Activated T-helper 1 cell treated with anti-CD3 and anti-CD28 coated beads, Interleukin-12 subunit alpha, Interleukin-12 subunit beta, Interleukin-2, Interleukin-4 antibody, amounts not matched to agents 30 ng/mL and 10 ng/mL and 1 ng/mL, durations not matched to agents 14 hours and 24 hours and 36 hours (primary cell): ENCODE measurements around the gene BCAS3. TPM values are rescaled to one million over a fixed set of nuclear protein-coding genes. Genes with fewer than 3 reads are reported as not detected.
A peak's percentile ranks its signal among the peaks of the same experiment; 100 is the strongest.

Experiments used
- DNase-seq: peaks from one replicate; pipeline ENCODE4 v3.0.0; 2021; ENCODE audit warnings: low spot score
- H3K27ac Mint-ChIP-seq: one replicate; pipeline ENCODE4 v1.8.0; 2021; ENCODE audit warnings: mild to moderate bottlenecking, mixed read lengths
- H3K27me3 Mint-ChIP-seq: one replicate; pipeline ENCODE4 v1.8.0; 2022; ENCODE audit warnings: mild to moderate bottlenecking, moderate library complexity, mixed read lengths; ENCODE audit not compliant: insufficient read depth
- H3K36me3 Mint-ChIP-seq: one replicate; pipeline ENCODE4 v1.8.0; 2021; ENCODE audit warnings: low read depth, mixed read lengths
- H3K4me1 Mint-ChIP-seq: one replicate; pipeline ENCODE4 v1.8.0; 2021; ENCODE audit warnings: low read depth, mixed read lengths
- H3K4me3 Mint-ChIP-seq: one replicate; pipeline ENCODE4 v1.8.0; 2021; ENCODE audit warnings: mild to moderate bottlenecking, moderate library complexity, mixed read lengths
- H3K9me3 Mint-ChIP-seq: one replicate; pipeline ENCODE4 v1.8.0; 2021; ENCODE audit warnings: mixed read lengths
- intact Hi-C: fragments of 100-400 bp; cut with micrococcal nuclease; formaldehyde crosslinking; loops from one replicate; pipeline ENCODE4 v1.15.1; 2024
- total RNA-seq: library from RNA; stranded (reverse); gene quantifications from 2 replicates; pipeline ENCODE4 v1.2.3, GENCODE V29; 2022

Gene BCAS3
- total RNA-seq, 1 donor from 2014 or later = 8.3 TPM

- intact Hi-C loops = loop anchor here (5.0 to 10.0 kb wide), 3 partner anchors 543 to 1743 kb away; partner anchors contain the start of genes MED13 and METTL2A
- Mint-ChIP-seq H3K4me3 (peak overlapping the region; percentile 76), H3K27me3 (no peaks in the 10 kb centered on the region), H3K36me3 (no peaks in the 10 kb centered on the region), H3K4me1 (peaks cover 19% of the 10 kb centered on the region), H3K9me3 (no peaks in the 10 kb centered on the region), H3K27ac (no peak overlapping the region)
- no peak for DNase-seq
Observed at GRCh38 chr17:60679287-60679686, 1.6 kb downstream of the BCAS3 start.

GRCh38 chr17:60680754-60681153 is 3.1 kb downstream of the BCAS3 start:
- intact Hi-C loops = no loop called here
- peaks cover 3% of the 10 kb centered on the region for H3K36me3 Mint-ChIP-seq
- no peak overlapping the region for H3K4me3 Mint-ChIP-seq
- no peak for DNase-seq
- H3K27me3 Mint-ChIP-seq = no peaks in the 10 kb centered on the region
- H3K4me1 Mint-ChIP-seq = peaks cover 19% of the 10 kb centered on the region
- H3K9me3 Mint-ChIP-seq = no peaks in the 10 kb centered on the region
- H3K27ac Mint-ChIP-seq = no peak overlapping the region

GRCh38 chr17:60685437-60685836 is 7.8 kb downstream of the BCAS3 start:
- Mint-ChIP-seq H3K36me3 (peaks cover 3% of the 10 kb centered on the region), H3K4me3 (no peak overlapping the region), H3K4me1 (no peaks in the 10 kb centered on the region), H3K9me3 (no peaks in the 10 kb centered on the region), H3K27me3 (no peaks in the 10 kb centered on the region), H3K27ac (no peak overlapping the region)
- intact Hi-C loops = no loop called here
- DNase-seq = no peak

- H3K4me1 Mint-ChIP-seq = peaks cover 4% of the 10 kb centered on the region
- H3K9me3 Mint-ChIP-seq = no peaks in the 10 kb centered on the region
- no peak overlapping the region for H3K27ac Mint-ChIP-seq
- intact Hi-C loops = no loop called here
- H3K27me3 Mint-ChIP-seq = no peaks in the 10 kb centered on the region
- peaks cover 1% of the 10 kb centered on the region for H3K36me3 Mint-ChIP-seq
- no peak overlapping the region for H3K4me3 Mint-ChIP-seq
- DNase-seq = no peak
Observed at GRCh38 chr17:60695960-60696359, 18.3 kb downstream of the BCAS3 start.

GRCh38 chr17:60699090-60699489 is 21.4 kb downstream of the BCAS3 start:
- no peaks in the 10 kb centered on the region for H3K27me3 Mint-ChIP-seq
- intact Hi-C loops = no loop called here
- peaks cover 4% of the 10 kb centered on the region for H3K4me1 Mint-ChIP-seq
- no peak overlapping the region for H3K4me3 Mint-ChIP-seq
- no peak overlapping the region for H3K27ac Mint-ChIP-seq
- no peaks in the 10 kb centered on the region for H3K36me3 Mint-ChIP-seq
- no peaks in the 10 kb centered on the region for H3K9me3 Mint-ChIP-seq
- DNase-seq = no peak

GRCh38 chr17:60704170-60704569 is 26.5 kb downstream of the BCAS3 start:
- H3K4me3 Mint-ChIP-seq = no peak overlapping the region
- no peaks in the 10 kb centered on the region for H3K27me3 Mint-ChIP-seq
- no peaks in the 10 kb centered on the region for H3K9me3 Mint-ChIP-seq
- intact Hi-C loops = no loop called here
- no peaks in the 10 kb centered on the region for H3K36me3 Mint-ChIP-seq
- no peak for DNase-seq
- no peak overlapping the region for H3K27ac Mint-ChIP-seq
- no peaks in the 10 kb centered on the region for H3K4me1 Mint-ChIP-seq

- intact Hi-C loops = no loop called here
- H3K27ac Mint-ChIP-seq = no peak overlapping the region
- no peaks in the 10 kb centered on the region for H3K4me1 Mint-ChIP-seq
- no peak overlapping the region for H3K4me3 Mint-ChIP-seq
- H3K9me3 Mint-ChIP-seq = no peaks in the 10 kb centered on the region
- no peaks in the 10 kb centered on the region for H3K36me3 Mint-ChIP-seq
- DNase-seq = no peak
- no peaks in the 10 kb centered on the region for H3K27me3 Mint-ChIP-seq
Observed at GRCh38 chr17:60712675-60713074, 35.0 kb downstream of the BCAS3 start.

- Mint-ChIP-seq H3K4me3 (no peak overlapping the region), H3K27ac (no peak overlapping the region), H3K36me3 (no peaks in the 10 kb centered on the region), H3K9me3 (no peaks in the 10 kb centered on the region), H3K27me3 (no peaks in the 10 kb centered on the region), H3K4me1 (no peaks in the 10 kb centered on the region)
- intact Hi-C loops = no loop called here
- no peak for DNase-seq
Observed at GRCh38 chr17:60713608-60714007, 36.0 kb downstream of the BCAS3 start.

GRCh38 chr17:60716766-60717165 is 39.1 kb downstream of the BCAS3 start:
- intact Hi-C loops = no loop called here
- no peak overlapping the region for H3K27ac Mint-ChIP-seq
- DNase-seq = no peak
- no peaks in the 10 kb centered on the region for H3K9me3 Mint-ChIP-seq
- H3K27me3 Mint-ChIP-seq = no peaks in the 10 kb centered on the region
- H3K4me1 Mint-ChIP-seq = no peaks in the 10 kb centered on the region
- no peak overlapping the region for H3K4me3 Mint-ChIP-seq
- H3K36me3 Mint-ChIP-seq = no peaks in the 10 kb centered on the region

GRCh38 chr17:60717814-60718213 is 40.2 kb downstream of the BCAS3 start:
- H3K4me3 Mint-ChIP-seq = no peak overlapping the region
- no peak for DNase-seq
- intact Hi-C loops = no loop called here
- H3K4me1 Mint-ChIP-seq = no peaks in the 10 kb centered on the region
- no peaks in the 10 kb centered on the region for H3K9me3 Mint-ChIP-seq
- no peaks in the 10 kb centered on the region for H3K36me3 Mint-ChIP-seq
- no peak overlapping the region for H3K27ac Mint-ChIP-seq
- no peaks in the 10 kb centered on the region for H3K27me3 Mint-ChIP-seq

- no peak overlapping the region for H3K27ac Mint-ChIP-seq
- intact Hi-C loops = loop anchor here (2.0 to 5.0 kb wide), 3 partner anchors 282 to 681 kb away; no protein-coding TSS in a partner anchor
- H3K4me1 Mint-ChIP-seq = no peaks in the 10 kb centered on the region
- no peaks in the 10 kb centered on the region for H3K36me3 Mint-ChIP-seq
- H3K4me3 Mint-ChIP-seq = no peak overlapping the region
- peak; percentile 21 for DNase-seq
- no peaks in the 10 kb centered on the region for H3K27me3 Mint-ChIP-seq
- H3K9me3 Mint-ChIP-seq = no peaks in the 10 kb centered on the region
Observed at GRCh38 chr17:60720763-60721531, 43.3 kb downstream of the BCAS3 start.

GRCh38 chr17:60724647-60725046 is 47.0 kb downstream of the BCAS3 start:
- no peak overlapping the region for H3K4me3 Mint-ChIP-seq
- H3K27ac Mint-ChIP-seq = no peak overlapping the region
- H3K4me1 Mint-ChIP-seq = no peaks in the 10 kb centered on the region
- DNase-seq = no peak
- intact Hi-C loops = loop anchor here (5.0 kb wide), 1 partner anchor 678 kb away; no protein-coding TSS in a partner anchor
- no peaks in the 10 kb centered on the region for H3K27me3 Mint-ChIP-seq
- no peaks in the 10 kb centered on the region for H3K36me3 Mint-ChIP-seq
- no peaks in the 10 kb centered on the region for H3K9me3 Mint-ChIP-seq

- no peaks in the 10 kb centered on the region for H3K27me3 Mint-ChIP-seq
- DNase-seq = no peak
- H3K36me3 Mint-ChIP-seq = no peaks in the 10 kb centered on the region
- H3K27ac Mint-ChIP-seq = no peak overlapping the region
- no peak overlapping the region for H3K4me3 Mint-ChIP-seq
- H3K9me3 Mint-ChIP-seq = no peaks in the 10 kb centered on the region
- intact Hi-C loops = no loop called here
- no peaks in the 10 kb centered on the region for H3K4me1 Mint-ChIP-seq
Observed at GRCh38 chr17:60729854-60730253, 52.2 kb downstream of the BCAS3 start.

- Mint-ChIP-seq H3K36me3 (no peaks in the 10 kb centered on the region), H3K4me1 (no peaks in the 10 kb centered on the region), H3K27ac (no peak overlapping the region), H3K9me3 (no peaks in the 10 kb centered on the region), H3K27me3 (no peaks in the 10 kb centered on the region), H3K4me3 (no peak overlapping the region)
- intact Hi-C loops = no loop called here
- no peak for DNase-seq
Observed at GRCh38 chr17:60730273-60730672, 52.6 kb downstream of the BCAS3 start.
